GM21723 (cell line): ENCODE measurements around the gene AMFR.

Experiments used
- ATAC-seq: cut with Tn5 transposase; IDR thresholded peaks from one replicate; pipeline ENCODE4 v1.9.1; 2021; ENCODE audit warnings: mild to moderate bottlenecking, moderate library complexity; ENCODE audit not compliant: unreplicated experiment

The AMFR gene

DNA sequence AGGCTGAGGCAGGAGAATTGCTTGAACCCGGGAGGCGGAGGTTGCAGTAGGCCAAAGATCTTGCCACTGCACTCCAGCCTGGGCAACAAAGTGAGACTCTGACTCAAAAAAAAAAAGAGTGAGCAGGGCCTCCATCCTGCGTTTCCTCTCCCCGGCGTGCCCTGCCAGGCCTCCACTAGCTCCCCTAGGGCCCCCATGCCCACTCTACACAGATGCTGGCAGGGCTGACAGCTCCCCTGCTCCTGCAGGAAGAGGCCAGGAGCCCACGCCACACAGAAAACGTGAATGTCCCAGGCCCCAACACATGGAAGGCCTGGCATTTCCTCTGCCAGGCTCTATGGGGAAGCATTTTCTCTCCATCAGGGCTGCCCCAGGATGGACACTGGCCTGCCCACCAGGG is 109.4 kb downstream of the AMFR start:
- ATAC-seq, result no peak

- no peak for ATAC-seq
These were observed 111.0 kb downstream of the AMFR start for GRCh38 chr16:56314244-56314850.

DNA sequence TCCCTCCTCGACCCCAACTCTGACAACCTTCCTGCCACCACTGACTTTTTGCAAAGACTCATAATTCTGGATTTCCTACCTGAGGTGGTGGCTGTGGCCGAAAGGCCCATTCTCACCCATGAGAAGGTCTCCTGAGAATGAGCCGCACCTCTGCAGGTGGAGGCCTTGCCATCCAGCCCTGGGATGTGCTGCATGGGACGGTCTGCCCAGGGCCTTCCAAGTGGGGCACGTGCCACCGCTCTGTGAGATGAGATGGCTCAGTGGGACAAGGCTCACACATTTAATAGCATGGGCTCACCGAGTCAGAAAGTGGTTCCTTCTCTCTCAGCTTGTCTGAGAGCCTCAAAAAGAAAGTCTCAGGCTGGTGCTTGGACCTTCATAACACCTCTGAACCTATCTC is 112.8 kb downstream of the AMFR start:
- ATAC-seq, result no peak

DNA sequence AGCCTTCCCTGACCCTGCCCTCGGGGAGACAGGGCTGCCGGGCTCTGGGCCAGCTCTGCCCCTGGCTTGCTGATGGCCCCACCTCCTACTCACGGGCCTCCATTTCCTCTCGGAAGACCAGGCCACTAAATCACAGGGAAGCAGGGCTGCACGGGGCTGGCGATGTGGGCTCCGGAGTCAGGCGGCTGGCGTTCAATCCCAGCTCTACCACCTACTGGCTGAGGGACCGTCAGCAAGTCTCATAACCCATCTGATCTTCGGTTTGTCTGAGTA is 113.4 kb downstream of the AMFR start:
- no peak for ATAC-seq
